GM23248 (cell line): Measurements from ENCODE around the gene NHERF2.

Experiments
- EZH2 ChIP-seq: fragments of 200-600 bp; sonication (generic); IDR thresholded peaks from 2 replicates; pipeline ENCODE4 v1.6.1; 2018; ENCODE audit warnings: antibody characterized with exemption, mild to moderate bottlenecking; ENCODE audit not compliant: insufficient read depth, poor library complexity, severe bottlenecking
- EZH2phosphoT487 ChIP-seq: fragments of 200-600 bp; sonication (generic); IDR thresholded peaks from 2 replicates; pipeline ENCODE4 v1.6.1; 2018; ENCODE audit warnings: antibody characterized with exemption, moderate library complexity, mild to moderate bottlenecking, low read depth; ENCODE audit not compliant: insufficient read depth

DNA sequence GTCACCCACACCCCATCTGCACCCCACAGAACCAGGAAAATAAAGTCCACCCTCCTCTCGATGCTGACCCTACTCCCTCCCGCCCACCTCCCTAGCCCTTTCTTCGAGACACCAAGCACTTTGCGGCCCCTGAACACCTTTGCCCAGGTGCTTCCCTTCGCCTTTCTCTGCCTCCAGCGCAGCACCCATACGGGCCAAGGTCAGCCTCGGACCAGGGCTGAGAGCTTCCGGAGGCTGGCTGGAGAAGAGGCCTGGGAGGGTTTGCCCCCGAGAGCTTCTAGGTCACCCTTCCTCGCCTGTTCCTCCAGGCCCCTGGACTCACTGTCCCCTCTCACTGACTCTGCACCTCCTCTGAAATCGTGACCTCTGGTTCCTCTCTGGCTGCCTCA lies 2.7 kb upstream of the NHERF2 start:
- TF ChIP-seq EZH2 (no peak), EZH2phosphoT487 (no peak)
